Activated CD8-positive, alpha-beta memory T cell treated with anti-CD3 and anti-CD28 coated beads, Interleukin-2, amount 50 U/mL, for 4 hours (primary cell): Measurements from ENCODE around the gene MCOLN1.
A peak's percentile ranks its signal among the peaks of the same experiment; 100 is the strongest.
"Not testable (repeated sequence)": the region's sequence is repeated elsewhere in the genome, so short reads cannot be mapped to it uniquely, and the experiment has no call there.

Experiments used
- DNase-seq: peaks from one replicate; pipeline ENCODE4 v3.0.0-alpha.2; 2020

The MCOLN1 gene

DNA sequence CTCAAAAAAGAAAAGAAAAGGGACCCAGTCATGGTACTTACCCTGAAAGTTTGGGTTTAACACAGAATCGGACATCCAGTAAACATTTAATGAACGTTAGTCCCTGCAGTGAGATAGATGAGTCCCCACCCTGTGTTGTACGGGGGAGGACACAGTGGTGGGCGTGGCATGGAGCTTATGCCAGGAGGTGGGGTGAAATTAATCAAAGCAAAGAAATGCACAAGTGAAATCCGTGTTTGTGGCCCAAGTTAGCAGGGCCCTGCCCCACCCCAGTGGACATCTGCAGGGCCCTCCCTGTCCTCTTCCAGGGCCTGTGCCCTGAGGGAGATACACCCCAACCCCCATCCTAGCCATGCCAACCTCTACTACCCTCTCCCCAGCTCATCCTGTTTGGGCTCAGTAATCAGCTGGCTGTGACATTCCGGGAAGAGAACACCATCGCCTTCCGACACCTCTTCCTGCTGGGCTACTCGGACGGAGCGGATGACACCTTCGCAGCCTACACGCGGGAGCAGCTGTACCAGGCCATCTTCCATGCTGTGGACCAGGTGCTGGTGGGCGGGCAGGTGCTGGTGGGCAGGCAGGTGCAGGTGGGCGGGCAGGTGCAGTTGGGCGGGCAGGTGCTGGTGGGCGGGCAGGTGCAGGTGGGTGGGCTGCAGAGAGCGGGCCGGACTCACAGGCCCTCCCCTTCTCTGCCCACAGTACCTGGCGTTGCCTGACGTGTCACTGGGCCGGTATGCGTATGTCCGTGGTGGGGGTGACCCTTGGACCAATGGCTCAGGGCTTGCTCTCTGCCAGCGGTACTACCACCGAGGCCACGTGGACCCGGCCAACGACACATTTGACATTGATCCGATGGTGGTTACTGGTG lies 3.9 kb downstream of the MCOLN1 start:
- DNase-seq = no peak

DNA sequence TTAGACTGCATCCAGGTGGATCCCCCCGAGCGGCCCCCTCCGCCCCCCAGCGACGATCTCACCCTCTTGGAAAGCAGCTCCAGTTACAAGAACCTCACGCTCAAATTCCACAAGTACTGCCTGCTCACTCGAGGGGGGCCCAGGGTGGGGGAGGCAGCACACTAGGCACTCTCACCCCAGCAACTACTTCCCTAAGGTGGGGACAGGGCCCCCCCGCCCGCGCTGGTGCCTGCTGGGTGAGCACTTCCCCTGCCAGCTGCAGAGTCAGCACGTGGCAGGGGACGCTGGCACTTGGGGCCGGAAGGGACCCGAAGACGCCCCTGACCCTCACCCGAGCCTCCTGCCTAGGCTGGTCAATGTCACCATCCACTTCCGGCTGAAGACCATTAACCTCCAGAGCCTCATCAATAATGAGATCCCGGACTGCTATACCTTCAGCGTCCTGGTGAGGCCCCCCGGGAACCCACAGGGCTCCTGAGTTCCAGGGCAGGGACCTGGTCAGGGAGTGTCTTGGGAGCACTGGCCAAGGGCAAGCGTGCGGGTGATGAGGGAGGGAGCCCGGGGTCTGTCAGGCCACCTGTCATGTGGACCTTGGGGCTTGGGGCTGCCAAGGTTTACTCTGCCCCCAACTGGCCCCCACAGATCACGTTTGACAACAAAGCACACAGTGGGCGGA lies 5.2 kb downstream of the MCOLN1 start:
- DNase-seq = no peak

DNA sequence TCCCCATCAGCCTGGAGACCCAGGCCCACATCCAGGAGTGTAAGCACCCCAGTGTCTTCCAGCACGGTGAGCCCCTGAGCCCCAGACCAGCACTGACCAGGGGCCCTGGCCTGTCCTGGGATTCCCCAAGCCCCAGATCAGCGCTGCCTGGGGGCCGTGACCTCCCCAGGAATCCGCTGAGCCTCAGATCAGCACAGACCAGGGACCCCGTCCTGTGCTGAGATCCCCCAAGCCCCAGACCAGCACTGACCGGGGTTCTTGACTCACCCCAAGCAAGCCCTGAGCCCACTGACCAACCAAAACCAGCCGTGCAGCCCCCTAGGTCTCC lies 5.7 kb downstream of the MCOLN1 start:
- no peak for DNase-seq

DNA sequence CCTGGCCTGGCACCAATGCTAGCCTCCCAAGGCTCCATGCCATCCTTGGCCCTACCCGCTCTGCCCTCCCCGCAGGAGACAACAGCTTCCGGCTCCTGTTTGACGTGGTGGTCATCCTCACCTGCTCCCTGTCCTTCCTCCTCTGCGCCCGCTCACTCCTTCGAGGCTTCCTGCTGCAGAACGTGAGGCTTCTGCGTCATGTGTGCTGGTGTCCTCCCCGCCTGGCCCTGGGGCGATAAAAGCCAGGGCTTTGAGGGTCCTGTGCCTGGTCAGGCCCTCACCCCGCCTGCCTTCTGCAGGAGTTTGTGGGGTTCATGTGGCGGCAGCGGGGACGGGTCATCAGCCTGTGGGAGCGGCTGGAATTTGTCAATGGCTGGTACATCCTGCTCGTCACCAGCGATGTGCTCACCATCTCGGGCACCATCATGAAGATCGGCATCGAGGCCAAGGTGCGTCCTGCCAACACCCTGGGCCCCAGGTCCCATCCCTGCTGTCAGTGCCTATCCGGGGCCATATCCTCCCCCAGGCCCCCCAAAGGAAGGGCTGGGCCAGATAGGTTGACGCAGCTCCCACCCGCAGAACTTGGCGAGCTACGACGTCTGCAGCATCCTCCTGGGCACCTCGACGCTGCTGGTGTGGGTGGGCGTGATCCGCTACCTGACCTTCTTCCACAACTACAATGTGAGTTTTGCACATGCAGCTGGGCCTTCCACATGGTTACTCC lies 6.3 kb downstream of the MCOLN1 start:
- no peak for DNase-seq

DNA sequence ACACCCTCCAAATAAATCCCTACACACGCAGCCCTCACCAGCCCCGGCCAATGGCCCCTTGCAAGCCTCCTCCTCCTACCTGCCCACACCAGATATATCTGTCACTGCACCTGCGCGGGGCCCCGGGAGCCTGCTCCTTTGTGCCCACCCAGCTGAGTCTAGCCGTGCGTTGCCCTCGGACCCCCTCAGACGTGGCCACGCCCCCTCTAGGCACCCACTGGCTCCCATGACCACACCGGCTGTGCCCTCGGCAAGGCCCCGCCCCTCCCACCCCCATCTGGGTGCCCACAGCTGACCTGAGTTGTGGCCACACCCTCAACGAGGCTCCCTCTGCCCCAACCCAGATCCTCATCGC lies 6.8 kb downstream of the MCOLN1 start:
- no peak for DNase-seq

DNA sequence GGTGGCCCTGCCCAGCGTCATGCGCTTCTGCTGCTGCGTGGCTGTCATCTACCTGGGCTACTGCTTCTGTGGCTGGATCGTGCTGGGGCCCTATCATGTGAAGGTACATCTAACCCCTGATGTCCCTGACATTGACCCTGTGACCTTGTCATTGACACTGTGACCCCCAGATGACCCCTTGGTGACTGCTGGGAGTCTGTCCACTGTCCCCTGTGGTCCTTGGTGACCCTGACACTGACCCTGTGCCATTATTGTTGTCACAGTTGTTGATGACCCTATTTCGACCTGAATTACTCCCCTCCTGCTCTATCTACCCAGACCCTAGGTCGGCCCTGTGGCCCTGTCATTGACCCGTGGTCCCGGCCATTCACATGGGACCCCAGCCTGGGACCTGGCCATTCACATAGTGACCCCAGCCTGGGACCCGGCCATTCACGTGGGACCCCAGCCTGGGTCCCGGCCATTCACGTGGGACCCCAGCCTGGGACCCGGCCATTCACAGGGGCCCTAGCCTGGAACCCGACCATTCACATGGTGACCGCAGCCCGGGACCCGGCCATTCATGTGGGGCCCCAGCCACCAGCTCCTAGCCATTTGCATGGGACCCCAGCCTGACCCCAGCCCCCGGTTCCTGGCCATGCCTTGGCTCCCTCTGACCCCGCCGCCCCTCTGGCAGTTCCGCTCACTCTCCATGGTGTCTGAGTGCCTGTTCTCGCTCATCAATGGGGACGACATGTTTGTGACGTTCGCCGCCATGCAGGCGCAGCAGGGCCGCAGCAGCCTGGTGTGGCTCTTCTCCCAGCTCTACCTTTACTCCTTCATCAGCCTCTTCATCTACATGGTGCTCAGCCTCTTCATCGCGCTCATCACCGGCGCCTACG lies 7.4 kb downstream of the MCOLN1 start:
- DNase-seq = no peak

DNA sequence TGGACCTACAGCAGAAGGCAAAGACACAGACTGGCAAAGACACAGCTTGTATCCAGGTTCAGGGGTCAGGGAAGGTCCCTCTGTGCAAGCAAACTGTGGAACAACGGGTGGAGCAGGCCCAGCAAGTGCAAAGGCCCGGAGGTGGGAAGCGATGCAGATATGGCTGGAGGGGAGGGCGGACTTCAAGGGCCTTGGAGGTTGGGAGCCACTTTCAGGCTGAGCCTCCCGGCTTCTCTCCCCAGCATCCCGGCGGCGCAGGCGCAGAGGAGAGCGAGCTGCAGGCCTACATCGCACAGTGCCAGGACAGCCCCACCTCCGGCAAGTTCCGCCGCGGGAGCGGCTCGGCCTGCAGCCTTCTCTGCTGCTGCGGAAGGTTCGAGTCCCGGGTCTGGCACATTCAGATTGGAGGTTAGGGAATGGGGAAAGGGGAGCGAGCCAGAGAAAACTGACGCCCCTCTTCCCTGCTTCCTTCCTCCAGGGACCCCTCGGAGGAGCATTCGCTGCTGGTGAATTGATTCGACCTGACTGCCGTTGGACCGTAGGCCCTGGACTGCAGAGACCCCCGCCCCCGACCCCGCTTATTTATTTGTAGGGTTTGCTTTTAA lies 11.0 kb downstream of the MCOLN1 start:
- DNase-seq = no peak

DNA sequence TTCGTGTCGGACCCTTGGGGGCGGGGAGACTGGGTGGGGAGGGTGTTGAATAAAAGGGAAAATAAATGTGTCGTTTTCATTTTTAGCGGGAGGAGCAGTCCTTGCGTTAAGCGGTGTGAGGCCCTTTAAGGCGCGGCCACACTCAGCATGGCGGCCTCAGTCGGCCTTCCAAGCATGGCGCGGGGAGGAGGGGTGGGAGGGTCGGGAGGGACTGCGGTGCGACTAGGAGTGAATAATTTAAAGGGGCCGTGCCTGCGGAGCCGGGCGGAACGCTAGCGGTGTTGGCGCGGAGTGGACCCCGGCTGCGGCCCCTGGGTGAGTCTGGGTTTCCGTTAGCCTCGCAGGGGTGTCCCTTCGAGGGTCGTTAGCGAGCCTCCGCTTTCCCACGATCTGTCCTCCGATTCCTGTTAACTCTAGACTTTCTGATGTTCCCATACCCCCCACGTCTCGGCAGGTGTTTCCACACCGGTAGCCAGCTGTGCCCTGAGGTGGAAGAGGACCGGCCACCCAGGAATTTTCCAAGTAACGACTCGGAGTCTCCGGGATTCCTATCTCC lies 11.6 kb downstream of the MCOLN1 start:
- peak; percentile 81 for DNase-seq

DNA sequence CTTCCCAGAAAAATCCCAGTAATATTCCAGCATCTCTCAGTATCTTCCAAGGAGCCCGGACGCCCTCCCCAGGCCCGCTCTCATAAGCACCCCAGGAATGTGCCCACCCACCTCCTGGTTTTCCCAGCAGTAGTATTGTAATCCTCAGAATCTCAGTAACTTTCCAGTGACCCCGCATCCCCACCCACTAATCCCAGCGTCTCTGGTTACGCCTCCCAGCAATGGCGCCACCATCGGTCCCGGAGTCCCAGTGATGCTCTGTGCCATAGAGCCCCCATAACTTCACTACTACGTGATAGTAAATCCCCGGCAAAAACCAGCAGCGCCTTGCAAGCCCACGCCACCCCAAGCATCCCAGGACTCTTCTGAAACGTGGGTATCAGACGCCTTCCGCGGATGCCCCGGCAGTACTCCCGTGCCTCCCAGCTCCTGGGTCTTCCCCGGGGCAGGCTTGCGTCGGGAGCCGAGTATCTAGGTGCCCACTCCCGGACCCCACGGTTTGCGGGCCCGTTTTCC lies 12.2 kb downstream of the MCOLN1 start:
- DNase-seq = no peak

DNA sequence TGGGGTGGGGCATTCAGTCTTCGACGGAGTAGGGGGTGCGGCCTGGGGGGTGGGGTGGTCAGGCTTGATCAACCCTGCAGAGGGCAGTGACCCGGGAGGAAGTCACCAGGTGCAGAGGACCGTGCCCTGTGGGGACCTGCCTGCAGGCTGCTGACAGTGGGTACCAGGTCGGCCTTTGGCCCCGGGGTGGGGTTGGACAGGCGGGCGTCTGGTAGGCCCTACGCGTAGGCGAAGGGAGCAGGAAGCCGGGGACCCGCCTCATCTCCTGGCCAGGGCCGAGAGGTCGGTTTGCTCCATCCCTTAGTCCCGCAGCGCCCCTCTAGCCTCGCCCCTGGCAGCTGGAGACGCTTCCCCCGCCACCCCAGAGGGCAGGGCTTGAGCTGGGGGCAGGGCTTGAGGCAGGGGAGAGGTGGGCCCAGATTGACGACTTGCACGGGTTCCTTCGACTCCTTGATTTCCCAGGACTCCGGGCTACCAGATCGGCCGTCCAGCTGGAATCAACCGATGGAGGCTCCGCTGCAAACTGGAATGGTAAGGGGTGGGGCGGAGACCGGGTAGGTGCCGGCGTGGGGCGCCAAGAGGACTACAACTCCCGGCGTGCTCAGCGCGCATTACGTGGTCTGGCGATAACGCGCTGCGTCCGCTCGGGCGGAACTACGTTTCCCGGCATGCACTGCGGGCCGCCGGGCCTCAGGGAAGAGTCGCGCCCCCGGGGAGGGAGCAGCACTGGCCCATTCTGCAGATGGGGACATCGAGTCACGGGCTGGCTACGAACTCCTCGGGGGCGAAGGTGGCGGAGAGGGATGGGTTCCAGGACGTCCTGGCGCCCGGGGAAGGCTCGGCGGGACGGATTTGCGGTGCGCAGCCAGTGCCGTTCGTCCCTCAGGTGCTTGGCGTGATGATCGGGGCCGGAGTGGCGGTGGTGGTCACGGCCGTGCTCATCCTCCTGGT lies 12.9 kb downstream of the MCOLN1 start, which contains the start of gene PNPLA6:
TSS of gene PNPLA6 (plus strand) at position 671 of the 951 bp plus-strand sequence. CDS start at position 743, 72 bp downstream.
- peak; percentile 96 for DNase-seq

DNA sequence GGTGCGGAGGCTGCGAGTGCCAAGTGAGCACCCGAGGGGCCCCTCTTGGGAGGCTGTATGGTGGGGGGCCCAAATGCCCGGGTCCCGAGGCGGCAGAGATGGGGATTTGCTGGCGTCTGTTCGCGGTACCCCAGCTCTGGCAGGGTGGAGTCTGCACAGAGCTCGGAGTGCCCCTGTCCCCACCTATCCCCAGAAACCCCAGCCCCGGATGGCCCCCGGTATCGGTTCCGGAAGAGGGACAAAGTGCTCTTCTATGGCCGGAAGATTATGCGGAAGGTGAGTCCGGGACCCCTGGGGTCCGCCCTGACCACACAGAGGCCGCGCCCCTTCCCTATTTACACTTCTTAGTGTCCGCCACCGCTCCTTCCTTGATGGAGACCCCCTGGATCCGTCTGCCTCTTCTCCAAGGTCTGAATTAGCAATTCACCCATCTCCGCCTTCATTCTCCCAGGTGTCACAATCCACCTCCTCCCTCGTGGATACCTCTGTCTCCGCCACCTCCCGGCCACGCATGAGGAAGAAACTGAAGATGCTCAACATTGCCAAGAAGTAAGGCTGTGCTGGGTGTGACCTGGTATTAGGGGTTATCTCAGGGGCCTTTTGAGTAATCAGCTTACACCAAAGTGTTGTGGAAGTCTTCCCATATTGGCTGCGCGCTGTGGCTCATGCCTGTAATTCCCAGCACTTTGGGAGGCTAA lies 13.7 kb downstream of the MCOLN1 start:
- DNase-seq = no peak

DNA sequence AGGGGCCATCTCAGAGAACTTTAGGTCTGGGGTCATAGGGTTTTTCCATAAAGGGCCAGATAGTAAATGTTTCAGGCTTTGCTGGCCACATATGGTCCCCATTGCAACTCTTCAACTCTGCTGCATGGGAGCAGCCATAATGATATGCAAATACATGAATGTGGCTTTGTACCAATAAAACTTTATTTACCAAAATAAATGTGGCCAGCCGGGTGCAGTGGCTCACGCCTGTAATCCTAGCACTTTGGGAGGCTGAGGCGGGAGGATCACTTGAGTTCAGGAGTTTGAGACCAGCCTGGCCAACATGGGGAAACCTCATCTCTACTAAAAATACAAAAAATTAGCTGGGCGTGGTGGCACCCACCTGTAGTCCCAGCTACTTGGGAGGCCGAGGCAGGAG lies 16.6 kb downstream of the MCOLN1 start:
- DNase-seq = not testable (repeated sequence)

DNA sequence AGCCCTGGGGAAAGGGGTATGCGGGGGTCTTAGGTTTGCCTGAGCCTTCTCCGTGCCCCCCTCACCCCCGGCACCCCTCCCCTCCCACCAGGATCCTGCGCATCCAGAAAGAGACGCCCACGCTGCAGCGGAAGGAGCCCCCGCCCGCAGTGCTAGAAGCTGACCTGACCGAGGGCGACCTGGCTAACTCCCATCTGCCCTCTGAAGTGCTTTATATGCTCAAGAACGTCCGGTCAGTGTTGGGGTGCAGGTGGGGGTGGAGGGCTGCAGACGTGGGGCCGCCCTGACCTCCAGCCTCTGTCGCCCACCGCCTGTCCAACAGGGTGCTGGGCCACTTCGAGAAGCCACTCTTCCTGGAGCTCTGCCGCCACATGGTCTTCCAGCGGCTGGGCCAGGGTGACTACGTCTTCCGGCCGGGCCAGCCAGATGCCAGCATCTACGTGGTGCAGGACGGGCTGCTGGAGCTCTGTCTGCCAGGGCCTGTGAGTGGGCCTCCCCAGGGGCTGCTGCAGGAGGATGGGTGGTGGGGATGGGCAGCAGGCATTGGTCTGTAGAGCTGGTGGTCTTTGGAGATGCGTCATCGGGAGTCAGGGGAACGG lies 17.5 kb downstream of the MCOLN1 start:
- DNase-seq = no peak

DNA sequence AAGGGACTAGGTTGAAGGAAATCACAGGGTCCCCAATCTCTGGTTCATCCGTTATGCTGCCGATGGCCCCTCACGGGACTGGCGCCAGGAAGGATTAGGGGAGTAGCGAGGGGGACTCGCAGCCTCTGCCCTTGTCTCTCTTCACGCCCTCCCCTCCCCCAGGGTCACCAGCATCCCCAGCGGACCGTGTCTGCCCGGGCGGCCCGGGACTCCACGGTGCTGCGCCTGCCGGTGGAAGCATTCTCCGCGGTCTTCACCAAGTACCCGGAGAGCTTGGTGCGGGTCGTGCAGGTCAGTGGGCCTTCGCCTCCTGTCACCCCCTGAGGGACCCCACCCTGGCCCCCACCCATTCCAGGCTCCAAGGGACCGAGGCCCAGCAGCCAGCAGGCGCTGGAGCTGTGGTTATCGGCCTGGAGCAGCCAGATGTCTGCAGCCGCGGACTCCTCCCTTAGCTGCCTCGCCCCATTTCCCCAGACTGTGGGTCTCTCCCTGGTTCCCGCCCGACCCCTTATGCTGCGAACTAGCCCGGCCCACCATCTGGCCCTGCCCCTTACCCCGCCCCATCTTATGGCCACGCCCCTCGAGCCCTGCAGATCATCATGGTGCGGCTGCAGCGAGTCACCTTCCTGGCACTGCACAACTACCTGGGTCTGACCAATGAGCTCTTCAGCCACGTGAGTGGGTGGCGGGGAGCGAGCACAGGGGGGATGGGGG lies 18.5 kb downstream of the MCOLN1 start:
- no peak for DNase-seq

DNA sequence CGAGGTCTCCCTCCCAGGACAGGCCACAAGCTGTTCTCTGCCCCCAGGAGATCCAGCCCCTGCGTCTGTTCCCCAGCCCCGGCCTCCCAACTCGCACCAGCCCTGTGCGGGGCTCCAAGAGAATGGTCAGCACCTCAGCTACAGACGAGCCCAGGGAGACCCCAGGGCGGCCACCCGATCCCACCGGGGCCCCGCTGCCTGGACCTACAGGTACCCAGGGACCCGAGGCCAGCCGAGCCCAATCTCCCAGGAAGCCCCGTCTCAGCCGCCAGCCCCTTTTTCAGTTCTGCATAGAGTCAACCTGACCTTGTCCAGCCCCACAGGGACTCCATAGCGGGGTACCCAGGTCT lies 19.0 kb downstream of the MCOLN1 start:
- DNase-seq = no peak

DNA sequence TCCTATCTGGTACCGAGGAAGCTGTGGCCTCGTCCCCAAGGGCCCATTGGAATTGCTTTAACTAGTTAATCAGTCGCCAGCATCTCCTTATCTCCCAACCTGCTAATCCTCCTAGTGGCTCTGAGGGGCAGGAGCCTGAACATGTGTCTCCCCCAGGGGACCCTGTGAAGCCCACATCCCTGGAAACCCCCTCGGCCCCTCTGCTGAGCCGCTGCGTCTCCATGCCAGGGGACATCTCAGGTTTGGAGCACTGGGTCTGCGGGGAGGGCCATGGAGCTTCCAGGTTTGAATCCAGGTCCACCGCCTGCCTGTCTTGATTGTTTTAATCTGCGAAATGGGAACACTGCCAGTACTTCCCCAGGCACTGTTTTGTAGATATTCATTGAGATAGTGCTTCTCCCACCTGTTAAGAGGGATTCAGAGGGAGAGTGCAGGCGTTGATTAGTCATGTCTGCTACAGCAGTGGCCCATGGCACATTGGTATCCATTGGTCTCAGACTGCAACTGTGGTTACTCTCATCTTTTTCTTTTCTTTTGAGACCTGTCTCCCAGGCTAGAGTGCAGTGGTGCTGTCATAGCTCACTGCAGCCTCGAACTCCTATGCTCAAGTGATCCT lies 19.5 kb downstream of the MCOLN1 start:
- DNase-seq = no peak

DNA sequence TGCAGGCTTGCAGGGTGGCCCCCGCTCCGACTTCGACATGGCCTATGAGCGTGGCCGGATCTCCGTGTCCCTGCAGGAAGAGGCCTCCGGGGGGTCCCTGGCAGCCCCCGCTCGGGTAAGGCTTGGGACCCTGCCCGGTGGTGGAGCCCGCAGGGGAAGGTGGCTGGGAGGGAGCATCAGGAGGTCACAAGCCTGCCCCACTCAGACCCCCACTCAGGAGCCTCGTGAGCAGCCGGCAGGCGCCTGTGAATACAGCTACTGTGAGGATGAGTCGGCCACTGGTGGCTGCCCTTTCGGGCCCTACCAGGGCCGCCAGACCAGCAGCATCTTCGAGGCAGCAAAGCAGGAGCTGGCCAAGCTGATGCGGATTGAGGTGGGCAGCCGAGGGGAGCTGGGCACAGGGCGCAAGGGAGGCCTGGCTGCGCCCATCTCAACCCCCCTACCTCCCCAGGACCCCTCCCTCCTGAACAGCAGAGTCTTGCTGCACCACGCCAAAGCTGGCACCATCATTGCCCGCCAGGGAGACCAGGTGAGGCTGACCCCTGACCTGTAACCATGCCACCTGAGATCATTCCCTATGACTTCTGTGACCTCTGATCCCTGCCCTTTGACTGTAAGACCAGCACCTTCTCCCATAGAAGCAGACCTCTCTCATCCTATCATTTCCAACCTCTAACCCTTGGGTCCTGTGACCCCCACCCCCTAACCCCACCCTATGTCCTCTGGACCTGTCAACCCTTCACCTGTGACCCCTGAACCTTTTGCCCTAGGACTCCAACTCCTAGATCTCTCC lies 20.3 kb downstream of the MCOLN1 start:
- DNase-seq = no peak

DNA sequence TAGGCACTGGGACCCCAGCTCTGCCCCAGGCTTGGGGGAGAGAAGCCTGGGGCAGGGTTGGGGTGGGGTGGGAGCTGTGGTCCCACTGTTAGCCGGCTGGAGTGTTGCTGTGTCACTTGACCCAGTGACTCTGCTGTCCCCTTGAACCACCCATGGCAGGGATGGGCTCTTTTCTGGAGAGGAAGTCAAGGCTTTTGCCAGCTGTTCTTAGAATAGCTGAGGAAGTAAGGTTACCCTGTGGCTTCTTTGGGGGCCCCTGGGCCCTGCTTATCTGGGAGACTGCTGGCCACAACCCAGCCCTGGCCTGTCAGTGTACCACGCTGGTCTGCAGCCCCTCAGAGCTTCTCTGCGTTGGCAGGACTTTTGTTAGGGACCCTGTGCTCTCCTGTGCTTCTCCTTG lies 22.2 kb downstream of the MCOLN1 start:
- no peak for DNase-seq
